Stimulated activated CD8-positive, alpha-beta memory T cell treated with anti-CD3 and anti-CD28 coated beads, Interleukin-2, amount 100 ng/mL, for 48 hours (primary cell): ENCODE measurements around the gene ANKRD17.

Experiments
- DNase-seq, 2 donors: peaks; one replicate each; pipeline ENCODE4 v3.0.0-alpha.2; 2020; ENCODE audit warnings: low read depth in 2 of 2

Gene ANKRD17

DNA sequence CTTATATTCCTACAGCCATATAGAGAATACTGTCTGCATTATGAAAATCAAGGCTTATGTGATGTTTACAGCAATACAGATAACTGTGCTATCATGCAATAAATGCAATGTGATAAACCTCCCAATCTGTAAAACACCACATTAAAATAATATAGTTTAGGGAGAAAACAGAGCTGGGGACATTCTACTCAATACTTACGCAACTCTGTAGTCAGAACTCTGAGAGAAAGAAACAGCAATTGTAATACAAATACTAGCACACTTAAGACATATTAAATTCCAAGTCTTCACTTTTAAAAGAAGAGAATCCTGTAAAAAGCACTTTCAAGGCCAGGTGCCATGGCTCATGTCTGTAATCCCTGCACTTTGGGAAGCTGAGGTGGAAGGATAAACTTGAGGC is 61.4 kb downstream of the ANKRD17 start:
- DNase-seq, result no peak

DNA sequence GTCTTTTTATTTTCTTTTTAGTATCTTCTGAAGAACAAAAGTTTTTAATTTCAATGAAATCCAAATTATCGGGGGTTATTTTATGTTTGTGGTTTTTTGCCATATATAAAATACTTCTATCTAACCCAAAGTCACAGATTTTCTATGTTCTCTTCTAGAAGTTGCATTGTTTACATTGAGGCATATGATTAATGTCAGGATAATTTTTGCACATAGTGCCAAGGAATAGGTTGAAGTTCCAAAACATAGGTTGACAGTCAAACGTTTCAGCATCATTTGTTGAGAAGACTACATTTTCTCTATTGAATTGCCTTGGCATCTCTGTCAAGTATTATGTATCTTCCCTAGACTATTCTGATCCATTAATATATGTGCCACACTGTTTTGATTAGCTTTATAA is 64.5 kb downstream of the ANKRD17 start:
- DNase-seq, result no peak

DNA sequence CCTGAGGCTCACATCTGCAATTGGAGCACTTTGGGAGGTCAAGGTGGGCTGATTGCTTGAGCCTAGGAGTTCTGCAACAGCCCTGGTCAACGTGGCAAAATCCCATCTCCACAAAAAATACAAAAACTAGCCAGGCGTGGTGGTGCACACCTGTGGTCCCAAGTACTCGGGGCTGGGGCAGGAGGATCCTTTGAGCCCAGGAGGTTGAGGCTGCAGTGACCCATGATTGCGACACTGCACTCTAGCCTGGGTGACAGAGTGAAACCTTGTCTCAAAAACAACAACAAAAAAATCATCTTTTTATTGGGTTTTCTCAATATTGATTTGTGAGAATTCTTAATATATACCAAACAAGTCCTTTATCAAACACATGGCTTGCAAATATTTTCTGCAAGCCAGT is 64.9 kb downstream of the ANKRD17 start:
- no peak for DNase-seq

DNA sequence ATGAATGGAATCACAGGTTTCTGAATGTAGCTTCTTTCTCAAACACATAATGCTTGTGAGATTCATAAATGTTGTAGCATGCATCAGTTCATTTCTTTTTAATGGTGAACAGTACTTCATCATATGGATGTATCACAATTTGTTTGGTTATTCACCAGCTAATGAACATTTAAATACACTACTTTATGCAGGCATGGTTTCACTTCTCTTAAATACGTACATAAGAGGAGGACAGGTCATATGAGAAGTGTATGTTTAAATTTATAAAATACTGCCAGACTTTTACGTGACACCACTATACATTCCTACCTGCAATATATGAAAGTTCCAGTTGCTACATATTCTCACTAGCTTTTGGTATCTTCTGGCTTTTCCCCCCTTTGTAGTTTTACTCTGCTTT is 65.4 kb downstream of the ANKRD17 start:
- DNase-seq, result no peak

DNA sequence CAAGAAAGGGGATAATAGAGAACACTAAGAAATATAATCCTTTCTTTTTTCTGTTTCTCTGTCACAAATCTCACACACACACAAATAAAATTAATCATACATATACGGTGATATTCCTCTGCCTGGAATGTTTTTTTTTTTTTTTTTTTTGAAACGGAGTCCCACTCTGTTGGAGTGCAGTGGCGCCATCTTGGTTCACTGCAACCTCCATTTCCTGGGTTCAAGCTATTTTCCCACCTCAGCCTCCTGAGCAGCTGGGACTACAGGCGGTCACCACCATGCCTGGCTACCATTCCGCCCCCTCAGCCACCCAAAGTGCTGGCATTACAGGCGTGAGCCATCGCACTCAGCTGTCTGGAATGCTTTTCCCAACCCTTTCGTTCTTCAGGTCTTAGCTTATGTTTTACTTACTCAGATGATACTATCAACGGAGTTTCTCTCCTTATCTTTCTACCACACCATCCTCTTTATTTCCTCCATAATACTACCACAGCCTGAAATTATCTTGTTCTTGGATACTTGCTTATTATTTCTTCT is 69.3 kb downstream of the ANKRD17 start:
- no peak for DNase-seq

DNA sequence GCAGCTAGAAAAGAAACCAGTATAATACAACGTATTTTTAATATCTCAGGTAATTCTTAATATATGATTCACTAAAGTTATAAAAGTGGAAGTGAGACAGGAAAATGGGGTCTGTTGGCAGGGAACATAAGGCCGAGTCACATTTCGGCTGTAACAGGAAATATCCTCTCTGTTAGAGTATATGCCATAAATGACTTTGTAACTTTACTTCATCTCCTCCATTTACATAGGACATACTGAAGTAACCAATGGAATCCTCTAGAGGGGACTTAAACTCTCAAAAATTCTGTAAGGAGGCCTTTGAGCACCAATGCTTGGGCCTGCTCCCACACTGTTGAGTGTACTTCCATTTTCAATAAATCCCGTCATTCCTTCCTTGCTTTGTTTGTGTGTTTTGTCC is 71.3 kb downstream of the ANKRD17 start:
- no peak for DNase-seq

DNA sequence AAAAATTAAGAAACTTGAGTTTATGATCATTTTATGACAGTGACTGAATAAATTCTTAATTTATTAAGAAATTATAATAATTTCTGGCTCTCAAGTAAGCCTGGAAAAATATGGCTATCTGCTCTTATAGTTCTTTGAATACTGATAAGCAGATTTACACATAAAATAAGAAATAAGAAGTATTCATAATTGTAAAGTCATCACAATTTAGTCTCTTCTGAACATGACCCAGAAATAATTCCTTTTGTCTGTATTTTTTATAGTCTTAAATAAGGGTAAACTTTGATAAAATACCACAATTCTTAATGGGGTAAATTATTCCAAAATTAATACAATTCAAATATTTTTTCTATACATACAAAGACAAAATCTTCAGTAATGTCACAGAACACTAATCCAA is 72.7 kb downstream of the ANKRD17 start:
- DNase-seq, result no peak

DNA sequence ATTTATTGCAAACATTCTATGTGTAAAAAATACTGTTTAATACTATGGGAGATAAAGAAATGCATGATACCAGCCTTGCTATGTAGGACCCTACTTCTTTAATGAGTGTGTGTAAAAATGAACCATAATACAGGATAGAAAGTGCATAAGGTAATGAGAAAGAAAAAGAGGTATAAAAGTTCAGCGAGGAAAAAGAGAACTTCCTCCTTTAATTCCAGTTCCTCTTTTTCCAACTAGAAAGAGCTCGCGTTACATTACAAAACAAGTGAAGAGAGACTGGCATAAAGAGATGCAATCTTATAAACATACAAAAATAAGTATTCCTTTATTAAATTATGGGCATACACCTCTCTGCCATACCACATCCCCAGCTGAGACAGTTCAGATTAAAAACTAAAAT is 77.4 kb downstream of the ANKRD17 start:
- no peak for DNase-seq

DNA sequence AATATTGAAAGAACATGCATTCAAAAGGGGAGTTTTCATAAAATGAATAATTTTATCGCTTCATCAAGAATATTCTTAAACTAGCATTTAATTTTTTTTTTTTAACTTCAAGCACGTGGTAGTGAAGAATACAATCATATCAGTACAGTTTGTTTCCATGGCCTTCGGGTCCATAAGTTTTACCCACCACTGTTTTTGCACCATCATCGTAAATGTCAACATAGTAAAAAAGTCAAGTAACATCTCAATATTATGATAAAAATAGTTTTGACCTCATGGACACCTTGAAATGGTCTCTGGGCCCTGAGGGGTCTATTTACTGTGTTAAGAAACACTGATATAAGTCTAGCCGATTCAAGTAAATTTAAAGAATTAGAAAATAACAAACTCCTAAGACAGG is 80.2 kb downstream of the ANKRD17 start:
- no peak for DNase-seq

DNA sequence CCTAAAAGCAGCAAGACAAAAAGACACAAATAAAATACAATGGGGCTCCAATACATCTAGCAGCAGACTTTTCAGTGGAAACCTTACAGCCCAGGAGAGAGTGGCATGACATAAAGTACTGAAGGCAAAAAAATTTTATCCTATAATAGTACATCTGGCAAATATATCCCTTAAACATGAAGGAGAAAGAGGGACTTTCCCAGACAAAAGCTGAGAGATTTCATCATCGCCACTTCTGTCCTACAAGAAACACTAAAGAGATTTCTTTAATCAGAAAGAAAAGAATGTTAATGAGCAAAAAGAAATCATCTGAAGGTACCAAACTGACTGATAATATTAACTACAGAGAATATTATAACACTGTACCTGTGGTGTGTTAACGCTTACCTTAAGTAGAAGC is 86.4 kb downstream of the ANKRD17 start:
- DNase-seq, result no peak

DNA sequence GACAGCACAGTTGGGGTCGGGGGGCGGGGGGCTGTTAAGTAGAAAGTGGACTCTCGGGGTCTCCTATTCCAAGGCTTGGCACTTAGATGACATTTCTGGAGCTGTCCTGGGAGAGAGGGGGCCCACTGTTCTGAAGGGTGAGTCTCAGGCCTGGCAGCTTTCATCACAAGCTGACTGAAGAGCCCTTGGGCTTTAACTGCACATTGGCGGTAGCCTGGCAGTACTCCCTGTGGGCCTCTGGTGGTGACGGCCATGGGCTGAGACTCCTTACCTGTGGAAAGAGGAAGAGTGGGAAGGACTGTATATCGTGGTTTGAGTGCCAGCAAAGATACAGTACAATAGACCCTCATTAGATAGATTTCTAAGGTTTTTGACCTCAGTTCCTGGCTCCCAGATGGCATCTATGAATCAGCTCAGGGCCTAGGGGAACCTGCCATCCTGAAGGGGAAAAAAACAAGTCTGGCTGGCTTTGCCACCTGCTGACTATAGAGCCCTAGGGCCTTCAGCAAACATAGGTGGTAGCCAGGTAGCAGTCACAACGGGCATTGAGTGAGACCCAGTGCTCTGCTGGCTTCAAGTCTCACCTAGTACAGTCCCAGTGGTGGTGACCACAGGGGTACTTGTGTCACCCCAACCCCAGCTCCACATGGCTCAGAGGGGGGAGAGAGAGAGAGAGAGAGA is 87.9 kb downstream of the ANKRD17 start:
- DNase-seq, result no peak

DNA sequence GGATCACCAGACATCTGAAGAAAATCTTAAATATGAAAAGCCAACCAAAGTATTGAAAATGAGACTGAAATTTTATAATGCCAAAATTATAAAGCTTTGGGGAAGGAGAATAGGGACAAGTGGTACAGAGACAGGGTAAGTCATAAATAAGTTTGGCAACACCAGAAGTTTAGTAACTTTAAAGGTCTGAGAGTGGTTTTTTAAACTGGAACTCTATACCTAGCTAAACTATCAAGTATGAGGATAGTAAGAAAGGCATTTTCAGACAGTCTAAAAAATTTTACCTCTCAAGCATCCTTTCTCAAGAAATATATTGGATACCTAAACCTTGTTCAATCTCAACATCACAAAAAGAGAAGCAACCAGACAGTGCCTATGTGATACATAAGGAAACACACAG is 92.4 kb downstream of the ANKRD17 start:
- DNase-seq, result no peak

DNA sequence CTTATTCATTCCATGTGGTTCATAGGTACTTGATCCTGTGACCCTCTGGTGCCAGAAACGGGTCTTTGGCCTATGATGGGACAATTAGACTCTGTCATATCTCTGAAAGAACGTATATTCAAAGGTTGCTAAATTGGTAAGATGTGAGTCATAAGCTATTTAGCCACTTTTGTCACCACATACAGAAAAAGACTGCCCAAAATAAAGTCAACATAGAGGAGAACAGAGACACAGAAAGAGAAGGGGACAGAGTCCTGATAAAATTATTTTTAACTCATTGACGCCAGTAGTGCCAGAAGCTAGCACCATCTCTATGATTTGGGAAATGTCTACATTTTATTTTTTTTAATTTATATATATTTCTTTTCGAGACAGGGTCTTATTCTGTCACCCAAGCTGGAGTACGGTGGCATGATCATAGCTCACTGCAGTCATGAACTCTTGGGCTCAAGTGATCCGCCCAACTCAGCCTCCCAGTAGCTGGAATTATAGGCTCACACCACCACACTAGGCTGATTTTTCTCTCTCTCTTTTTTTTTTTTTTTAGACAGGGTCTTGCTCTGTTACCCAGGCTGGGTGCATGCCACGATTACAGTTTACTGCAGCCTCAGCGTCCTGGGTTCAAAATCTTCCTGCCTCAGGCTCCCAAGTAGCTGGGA is 96.9 kb downstream of the ANKRD17 start:
- DNase-seq, result no peak

DNA sequence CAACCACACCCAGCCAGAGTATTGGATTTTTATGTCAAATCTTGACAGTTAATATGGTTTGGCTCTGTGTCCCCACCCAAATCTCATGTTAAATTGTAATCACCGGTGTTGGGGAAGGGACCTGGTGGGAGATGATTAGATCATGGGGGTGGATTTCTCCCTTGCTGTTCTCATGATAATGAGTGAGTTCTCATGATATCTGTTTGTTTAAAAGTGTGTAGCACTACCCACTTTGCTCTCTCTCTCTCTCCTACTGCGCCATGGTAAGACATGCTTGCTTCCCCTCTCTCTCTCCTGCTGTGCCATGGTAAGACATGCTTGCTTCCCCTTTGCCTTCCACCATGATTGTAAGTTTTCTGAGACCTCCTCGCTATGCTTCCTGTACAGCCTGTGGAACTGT is 102.2 kb downstream of the ANKRD17 start:
- DNase-seq, result no peak

DNA sequence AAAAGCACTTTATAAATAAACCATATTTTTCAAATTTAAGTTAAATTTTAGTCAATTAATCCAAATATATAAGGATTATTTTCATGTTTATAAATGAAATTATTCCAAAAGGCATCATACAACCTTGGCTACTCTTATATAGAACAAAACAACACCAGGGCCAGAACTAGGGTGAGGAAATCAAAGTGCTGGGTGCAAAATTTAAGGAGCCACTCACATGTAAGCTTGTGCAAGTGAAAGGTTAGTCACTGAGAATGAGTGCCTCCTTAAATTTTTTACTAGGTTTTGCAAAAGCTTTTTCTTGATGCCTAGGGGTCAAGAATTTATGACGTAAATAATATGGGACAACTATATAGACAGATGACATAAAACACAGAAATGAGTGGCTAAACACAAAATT is 105.7 kb downstream of the ANKRD17 start:
- no peak for DNase-seq

DNA sequence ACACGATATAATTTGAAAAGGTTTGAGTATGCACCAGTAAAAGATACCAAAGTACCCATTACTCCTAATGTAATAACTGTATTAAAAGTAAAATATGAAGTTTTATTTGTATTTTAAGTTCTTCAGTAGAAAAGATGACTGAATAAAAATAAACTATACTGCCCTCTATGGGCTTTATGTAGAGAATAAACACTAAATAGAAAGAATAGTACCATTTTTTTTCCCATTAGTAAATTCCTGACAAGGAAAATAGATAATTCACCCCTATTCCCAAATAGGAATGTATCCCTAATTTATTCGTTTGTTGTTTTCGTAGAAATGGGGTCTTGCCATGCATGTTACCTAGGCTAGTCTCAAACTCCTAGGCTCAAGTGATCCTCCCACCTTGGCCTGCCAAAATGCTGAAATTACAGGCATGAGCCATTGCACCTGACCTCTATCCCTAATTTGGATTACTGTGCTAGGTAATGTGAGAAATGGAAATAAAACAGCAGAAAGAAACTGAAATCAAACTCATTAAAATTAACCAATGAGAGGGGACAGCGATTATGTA is 115.5 kb downstream of the ANKRD17 start:
- no peak for DNase-seq

DNA sequence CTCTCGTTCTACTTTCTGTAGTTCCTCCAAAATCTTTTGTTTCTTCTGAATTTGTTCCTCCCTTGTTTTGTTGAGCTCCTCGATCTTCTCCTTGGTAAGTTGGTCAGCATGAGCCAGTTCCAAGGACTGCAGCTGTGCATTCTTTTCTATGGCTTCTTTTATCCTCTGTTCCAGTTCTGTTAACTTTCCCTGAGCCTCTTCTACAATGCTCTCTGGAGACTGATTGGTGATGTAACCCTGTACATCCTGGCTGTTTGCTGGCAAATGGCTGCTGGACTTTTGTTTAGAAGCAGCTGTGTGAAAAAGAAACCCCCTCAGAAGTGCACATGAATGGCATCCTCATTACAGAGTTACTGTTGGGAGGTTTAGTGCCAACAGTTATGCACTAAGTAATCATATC is 118.6 kb downstream of the ANKRD17 start:
- no peak for DNase-seq

DNA sequence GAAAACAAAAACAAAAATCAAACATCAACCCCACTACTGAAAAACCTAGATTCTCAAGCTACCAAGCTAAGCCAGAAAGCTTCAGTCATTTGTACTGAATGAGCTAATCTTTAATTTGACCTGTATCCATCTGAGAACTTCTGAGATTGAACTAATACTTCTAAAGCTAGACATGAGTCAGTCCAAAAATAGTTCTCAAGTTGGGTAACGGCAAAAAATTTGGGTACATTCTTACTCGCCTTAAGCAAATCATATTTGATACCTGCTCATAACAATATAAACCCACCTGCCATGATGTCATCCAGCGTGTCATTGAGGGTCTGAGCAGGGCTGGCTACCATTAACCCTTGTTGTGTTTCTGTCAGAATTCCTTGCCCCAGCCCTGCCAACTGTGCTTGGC is 119.4 kb downstream of the ANKRD17 start:
- no peak for DNase-seq

DNA sequence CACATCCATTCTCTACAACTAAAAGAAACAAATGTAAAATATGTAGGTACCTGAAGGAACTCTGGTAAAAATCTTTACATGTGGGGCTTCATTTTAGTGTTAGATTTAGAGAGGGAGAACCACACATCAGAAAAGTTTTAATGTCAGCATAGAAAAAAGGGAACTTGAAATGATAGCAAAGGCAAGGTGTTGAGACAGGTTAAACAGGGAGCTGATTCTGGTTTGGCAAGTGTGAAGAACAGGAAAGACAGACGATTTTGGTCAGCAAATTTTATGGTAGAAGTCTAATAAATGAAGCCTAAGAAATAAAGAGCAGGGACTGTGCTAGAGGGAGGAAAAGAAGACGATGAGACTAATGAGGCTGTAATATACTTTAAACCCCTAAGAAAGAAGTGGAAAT is 121.5 kb downstream of the ANKRD17 start:
- DNase-seq, result no peak

DNA sequence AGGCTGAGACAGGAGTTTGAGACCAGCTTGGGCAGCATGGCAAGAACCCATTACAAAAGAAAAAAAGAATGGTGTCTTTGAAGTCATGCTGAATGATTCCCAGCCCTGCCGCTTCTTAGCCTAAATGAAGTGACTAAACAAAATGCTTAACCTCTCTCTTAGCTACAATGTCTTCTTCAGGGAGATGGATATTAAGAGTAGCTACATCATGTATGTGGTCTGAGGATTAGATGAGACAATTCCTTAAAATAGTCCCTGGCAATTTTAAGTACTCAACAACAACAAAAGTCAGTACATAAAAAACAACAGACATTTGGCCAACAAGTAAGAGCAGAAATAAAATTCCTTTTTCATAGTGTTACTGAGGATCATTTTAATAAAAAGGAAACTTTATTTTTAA is 124.8 kb downstream of the ANKRD17 start:
- DNase-seq, result no peak

DNA sequence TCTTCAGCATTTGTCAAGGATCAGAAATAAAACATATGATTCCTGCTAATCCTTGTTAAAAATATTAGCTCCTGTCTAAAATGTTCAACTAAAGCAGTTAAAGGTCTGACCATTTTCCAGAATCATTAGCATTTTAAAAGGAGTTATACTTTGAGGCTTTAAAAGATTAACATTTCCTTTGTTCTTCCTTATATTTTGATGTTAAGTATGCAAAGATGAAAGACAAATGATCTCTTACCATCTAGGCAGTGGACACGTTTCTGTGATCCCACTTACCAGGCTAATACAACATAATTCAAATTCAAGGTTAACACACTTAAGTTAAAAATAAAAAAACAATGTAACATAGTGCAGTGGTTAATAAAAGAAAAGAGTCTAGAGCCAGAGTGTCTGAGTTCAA is 127.3 kb downstream of the ANKRD17 start:
- no peak for DNase-seq

DNA sequence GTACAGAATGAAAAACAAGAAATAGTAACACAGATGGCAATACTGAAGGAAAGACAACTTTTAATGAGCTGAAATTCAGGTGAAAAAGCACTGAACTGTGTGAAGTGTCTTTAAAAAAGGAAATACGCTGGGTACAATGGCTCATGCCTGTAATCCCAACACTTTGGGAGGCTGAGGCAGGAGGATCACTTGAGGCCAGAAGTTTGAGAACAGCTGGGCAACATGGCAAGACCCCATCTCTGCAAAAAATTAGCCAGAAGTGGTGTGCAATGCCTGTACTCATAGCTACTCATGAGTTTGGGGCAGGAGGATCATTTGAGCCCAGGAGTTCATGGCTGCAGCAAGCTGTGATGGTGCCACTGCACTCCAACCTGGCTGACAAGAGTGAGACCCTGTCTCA is 129.3 kb downstream of the ANKRD17 start:
- DNase-seq, result no peak

DNA sequence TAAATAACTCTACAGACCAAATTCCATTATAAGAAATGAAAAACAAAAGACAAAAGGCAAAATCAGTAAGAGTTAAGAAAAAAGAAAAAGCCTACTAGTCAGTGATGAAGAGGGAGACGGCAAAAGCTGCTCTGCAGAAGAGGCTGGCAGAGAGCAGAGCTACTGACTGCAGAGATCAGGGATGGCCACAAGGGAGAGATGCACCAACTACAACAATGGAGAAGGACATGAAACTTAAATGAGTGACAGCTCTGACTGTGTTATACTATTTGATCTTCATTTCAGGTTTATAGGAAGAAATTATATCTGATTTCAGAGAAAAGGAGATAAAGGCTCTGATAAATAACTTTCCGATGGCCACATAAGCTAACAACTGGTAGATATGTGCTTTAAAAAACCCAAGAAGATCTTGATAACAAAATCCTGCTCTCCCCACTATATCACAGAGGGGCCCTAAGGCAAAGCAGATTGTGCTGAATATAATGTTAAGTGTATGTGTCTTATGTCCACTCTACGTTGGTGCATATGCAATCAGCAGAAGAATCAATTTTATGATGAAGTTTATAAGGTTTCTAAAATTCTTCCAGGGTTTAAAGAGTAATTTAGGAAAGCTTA is 130.7 kb downstream of the ANKRD17 start:
- no peak for DNase-seq
